Measurements from ENCODE around the gene KDELR1. TPM values are rescaled to one million over a fixed set of nuclear protein-coding genes. Genes with fewer than 3 reads are reported as not detected.

Gene KDELR1
- total and polyA plus RNA-seq, 2 donors (not counting 3 experiments of a cell fraction or from before 2014, with no cell fraction given), result 199 to 224 TPM

DNA sequence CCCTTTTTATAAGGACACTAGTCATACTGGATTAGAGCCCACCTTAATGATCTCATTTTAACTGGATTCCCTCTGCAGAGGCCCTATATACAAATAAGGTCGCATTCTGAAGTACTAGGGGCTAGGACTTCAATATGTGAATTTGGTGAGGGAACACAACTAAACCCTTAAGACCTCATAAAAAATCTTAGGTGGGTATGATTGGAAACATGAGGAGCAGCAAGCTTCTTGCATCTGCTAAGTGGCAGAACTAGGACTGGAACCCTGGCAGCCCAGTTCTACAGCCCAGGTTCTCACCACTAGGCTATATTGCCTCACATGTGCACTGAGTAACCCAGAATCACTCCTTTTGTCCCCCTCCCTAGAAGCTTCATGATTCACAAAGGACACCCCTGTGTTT is 37.3 kb upstream of the KDELR1 start:
- H3K27ac ChIP-seq (ENCODE audit: insufficient read depth, low read depth, low read length), result no peak overlapping the region
- H2AFZ ChIP-seq (ENCODE audit: low read depth, low read length), result no peak overlapping the region
- dilution Hi-C loops (cut with MboI; ENCODE audit: extremely low pct_ligation_motif_present, low sequenced_read_pairs) (no loop called here), intact Hi-C loops (cut with micrococcal nuclease) (no loop called here)
- no peak overlapping the region for H3K4me2 ChIP-seq (ENCODE audit: insufficient read depth, low read length)
- DNase-seq (ENCODE audit: low read depth, low spot score), result no peak
- BruUV-seq (replicated peaks), result no TSS peak
- H3K9ac ChIP-seq (replicated peaks; ENCODE audit: extremely low read depth, insufficient read depth, low read length), result no peak overlapping the region
- H3K4me1 ChIP-seq (ENCODE audit: control insufficient read depth, extremely low read depth, insufficient read depth, low read length), result peaks cover 12% of the 10 kb centered on the region
- H4K20me1 ChIP-seq (replicated peaks; ENCODE audit: control insufficient read depth, extremely low read depth, insufficient read depth, low read length), result no peaks in the 10 kb centered on the region
- no peak overlapping the region for H3K4me3 ChIP-seq (replicated peaks in 1 of 3; ENCODE audit: insufficient read depth in 1 of 3, low read depth in 1 of 3, low read length in 3 of 3)
- no peaks in the 10 kb centered on the region for H3K79me2 ChIP-seq (ENCODE audit: control insufficient read depth, insufficient read depth, low read length)
- ChIA-PET CTCF (no interaction called here), POLR2A (no interaction called here)
- H3K9me1 ChIP-seq (replicated peaks; ENCODE audit: control insufficient read depth, extremely low read depth, insufficient read depth, low read length), result no peaks in the 10 kb centered on the region
- TF ChIP-seq FOS (IDR thresholded peaks at IDR 0.05; ENCODE audit: borderline replicate concordance, insufficient read depth, low read length) (no peak), CTCF (IDR thresholded peaks at IDR 0.05; ENCODE audit: extremely low read depth in 1 of 2, insufficient read depth in 1 of 2, low read depth in 1 of 2, low read length in 2 of 2) (no peak), EZH2 (IDR thresholded peaks at IDR 0.05; ENCODE audit: borderline replicate concordance, low read depth, low read length, severe bottlenecking) (no peak), POLR2A (IDR thresholded peaks at IDR 0.05; ENCODE audit: low read depth, low read length) (no peak), MYC (IDR thresholded peaks at IDR 0.05; ENCODE audit: low read depth, low read length) (no peak), GATA2 (IDR thresholded peaks at IDR 0.05; ENCODE audit: insufficient read depth, insufficient read length, low read depth, low read length) (no peak), POLR2AphosphoS5 (IDR thresholded peaks at IDR 0.05; ENCODE audit: insufficient read depth, low read depth, low read length) (no peak), JUN (IDR thresholded peaks at IDR 0.05; ENCODE audit: borderline replicate concordance, insufficient read depth, insufficient read length, low read depth) (no peak)
- TF ChIP-seq, protein P1, sequence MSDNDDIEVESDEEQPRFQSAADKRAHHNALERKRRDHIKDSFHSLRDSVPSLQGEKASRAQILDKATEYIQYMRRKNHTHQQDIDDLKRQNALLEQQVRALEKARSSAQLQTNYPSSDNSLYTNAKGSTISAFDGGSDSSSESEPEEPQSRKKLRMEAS (IDR thresholded peaks at IDR 0.05; ENCODE audit: insufficient read depth, insufficient read length), result no peak
- no peaks in the 10 kb centered on the region for H3K27me3 ChIP-seq (ENCODE audit: control insufficient read depth in 2 of 2, insufficient read depth in 2 of 2, low read length in 2 of 2)
- no peak for FAIRE-seq
- no peaks in the 10 kb centered on the region for H3K36me3 ChIP-seq (ENCODE audit: control insufficient read depth in 2 of 2, extremely low read depth in 1 of 2, insufficient read depth in 2 of 2, low read length in 2 of 2)
- H3K9me3 ChIP-seq (replicated peaks; ENCODE audit: control insufficient read depth, insufficient read depth, low read length), result no peaks in the 10 kb centered on the region
